Measurements from ENCODE around the gene RUVBL1. TPM values are rescaled to one million over a fixed set of nuclear protein-coding genes. Genes with fewer than 3 reads are reported as not detected.

RUVBL1 gene
- total RNA-seq, 1 donor from 2014 or later, result 46.8 TPM

GRCh38 chr3:128143496-128143895 is 19.9 kb upstream of the RUVBL1 start:
- DNase-seq (ENCODE audit: extremely low read depth, low read depth, low spot score), result no peak

GRCh38 chr3:128133273-128133883 is 9.8 kb upstream of the RUVBL1 start:
- peak; percentile 18 for DNase-seq (ENCODE audit: extremely low read depth, low read depth, low spot score)

- DNase-seq (ENCODE audit: extremely low read depth, low read depth, low spot score), result no peak
Measured at GRCh38 chr3:128131897-128132646, 8.5 kb upstream of the RUVBL1 start.

GRCh38 chr3:128128251-128128650 is 4.6 kb upstream of the RUVBL1 start:
- no peak for DNase-seq (ENCODE audit: extremely low read depth, low read depth, low spot score)

- no peak for DNase-seq (ENCODE audit: extremely low read depth, low read depth, low spot score)
Measured at GRCh38 chr3:128127236-128127635, 3.6 kb upstream of the RUVBL1 start.

- DNase-seq (ENCODE audit: extremely low read depth, low read depth, low spot score), result no peak
Measured at GRCh38 chr3:128123156-128123537, 465 bp downstream of the RUVBL1 start.

GRCh38 chr3:128122013-128122412 is 1.6 kb downstream of the RUVBL1 start:
- DNase-seq (ENCODE audit: extremely low read depth, low read depth, low spot score), result no peak

- no peak for DNase-seq (ENCODE audit: extremely low read depth, low read depth, low spot score)
Measured at GRCh38 chr3:128113817-128114794, 9.5 kb downstream of the RUVBL1 start.

- DNase-seq (ENCODE audit: extremely low read depth, low read depth, low spot score), result peak; percentile 81
Measured at GRCh38 chr3:128112357-128112968, 11.1 kb downstream of the RUVBL1 start.

GRCh38 chr3:128111147-128111546 is 12.5 kb downstream of the RUVBL1 start:
- no peak for DNase-seq (ENCODE audit: extremely low read depth, low read depth, low spot score)

- no peak for DNase-seq (ENCODE audit: extremely low read depth, low read depth, low spot score)
Measured at GRCh38 chr3:128107834-128108233, 15.8 kb downstream of the RUVBL1 start.

GRCh38 chr3:128103136-128103676 is 20.4 kb downstream of the RUVBL1 start:
- no peak for DNase-seq (ENCODE audit: extremely low read depth, low read depth, low spot score)

GRCh38 chr3:128100638-128101037 is 23.0 kb downstream of the RUVBL1 start:
- DNase-seq (ENCODE audit: extremely low read depth, low read depth, low spot score), result no peak

GRCh38 chr3:128100161-128100560 is 23.5 kb downstream of the RUVBL1 start:
- DNase-seq (ENCODE audit: extremely low read depth, low read depth, low spot score), result no peak

- no peak for DNase-seq (ENCODE audit: extremely low read depth, low read depth, low spot score)
Measured at GRCh38 chr3:128098234-128098633, 25.4 kb downstream of the RUVBL1 start.

GRCh38 chr3:128095222-128095703 is 28.3 kb downstream of the RUVBL1 start:
- DNase-seq (ENCODE audit: extremely low read depth, low read depth, low spot score), result no peak

GRCh38 chr3:128094295-128095151 is 29.1 kb downstream of the RUVBL1 start:
- no peak for DNase-seq (ENCODE audit: extremely low read depth, low read depth, low spot score)

- DNase-seq (ENCODE audit: extremely low read depth, low read depth, low spot score), result no peak
Measured at GRCh38 chr3:128091586-128091985, 32.0 kb downstream of the RUVBL1 start.

- DNase-seq (ENCODE audit: extremely low read depth, low read depth, low spot score), result no peak
Measured at GRCh38 chr3:128089135-128089534, 34.5 kb downstream of the RUVBL1 start.

- no peak for DNase-seq (ENCODE audit: extremely low read depth, low read depth, low spot score)
Measured at GRCh38 chr3:128084675-128085021, 39.0 kb downstream of the RUVBL1 start.

All from glomerular endothelial cell (primary cell).